ENCODE data around the gene CST9L.

Gene CST9L, protein sequence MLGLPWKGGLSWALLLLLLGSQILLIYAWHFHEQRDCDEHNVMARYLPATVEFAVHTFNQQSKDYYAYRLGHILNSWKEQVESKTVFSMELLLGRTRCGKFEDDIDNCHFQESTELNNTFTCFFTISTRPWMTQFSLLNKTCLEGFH

GRCh38 chr20:23568320-23568970 lies at the start of gene CST9L:
Gene CST9L, minus strand, starts transcription at chr20:23568484. Its CDS starts 34 bp downstream, at chr20:23568450.
- Mint-ChIP-seq H3K9me3 (peaks cover 3% of the 10 kb centered on the region), H3K27ac (no peak within 1 kb of the TSS), H3K27me3 (no peaks in the 10 kb centered on the region), H3K4me1 (no peaks in the 10 kb centered on the region), H3K36me3 (no peaks in the 10 kb centered on the region), H3K4me3 (no peak within 1 kb of the TSS)
- peak; percentile 3 for ATAC-seq

DNA sequence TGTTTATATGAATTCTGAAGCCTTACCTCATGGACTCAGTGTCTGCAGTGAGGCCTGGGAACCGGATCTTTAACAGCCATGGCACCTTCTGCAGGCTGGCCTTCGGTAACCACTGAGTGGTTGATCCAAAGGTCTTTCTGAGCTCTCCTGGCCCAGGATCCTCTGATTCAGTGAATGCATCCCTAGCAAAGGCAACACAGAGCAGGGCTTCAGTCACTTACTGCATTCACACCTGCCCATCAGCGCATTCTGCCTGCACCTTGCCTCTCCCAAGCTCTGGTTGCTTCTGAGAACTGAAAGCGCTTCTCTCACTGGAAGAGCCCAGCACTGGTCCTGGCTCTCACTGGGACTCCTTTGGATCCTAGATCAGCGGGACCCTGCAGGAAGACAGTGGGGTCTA lies 45.9 kb upstream of the CST9L start:
- Mint-ChIP-seq H3K27ac (no peak overlapping the region), H3K4me3 (no peak overlapping the region), H3K36me3 (no peaks in the 10 kb centered on the region), H3K27me3 (no peaks in the 10 kb centered on the region), H3K4me1 (no peaks in the 10 kb centered on the region), H3K9me3 (peaks cover 4% of the 10 kb centered on the region)
- no peak for ATAC-seq

DNA sequence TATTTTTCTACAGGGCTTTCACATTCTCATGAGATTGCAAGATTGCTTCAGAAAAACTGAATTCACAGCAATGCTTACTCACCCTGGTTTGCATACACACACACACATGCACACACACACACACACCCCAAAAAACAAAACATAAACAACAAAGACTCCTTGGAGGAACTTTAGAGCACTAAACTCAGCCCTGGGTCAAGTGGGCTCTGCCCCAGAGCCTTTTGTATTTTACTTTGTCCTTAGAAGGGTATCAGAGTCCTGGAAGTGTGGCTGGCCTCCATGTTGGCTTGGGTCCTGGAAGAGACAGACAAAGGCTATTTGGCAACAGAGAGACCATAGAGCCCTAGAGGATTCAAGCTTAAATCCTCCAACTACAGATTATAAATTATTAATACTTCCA lies 45.4 kb upstream of the CST9L start:
- H3K36me3 Mint-ChIP-seq = no peaks in the 10 kb centered on the region
- no peak for ATAC-seq
- no peaks in the 10 kb centered on the region for H3K4me1 Mint-ChIP-seq
- no peak overlapping the region for H3K27ac Mint-ChIP-seq
- H3K27me3 Mint-ChIP-seq = no peaks in the 10 kb centered on the region
- no peak overlapping the region for H3K4me3 Mint-ChIP-seq
- H3K9me3 Mint-ChIP-seq = peaks cover 4% of the 10 kb centered on the region

DNA sequence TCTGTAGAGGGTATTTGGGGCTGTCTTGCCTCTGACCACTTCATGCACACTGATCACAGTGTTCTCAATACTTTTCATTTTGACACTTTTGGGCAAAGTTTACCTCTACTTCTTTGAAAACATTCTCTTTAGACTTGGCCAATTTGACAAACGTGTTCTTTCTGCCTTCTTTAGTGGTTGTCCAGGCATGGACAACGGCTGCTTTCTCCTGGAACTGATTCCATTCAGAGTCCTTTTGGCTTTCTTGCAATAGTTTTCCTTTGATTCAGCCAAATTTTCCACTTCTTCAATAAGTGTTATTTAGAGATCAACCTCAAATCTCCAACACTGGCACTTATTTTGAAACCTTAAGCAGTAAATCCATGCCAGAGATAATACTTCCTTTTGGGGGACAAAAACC lies 44.1 kb upstream of the CST9L start:
- no peak overlapping the region for H3K4me3 Mint-ChIP-seq
- no peak for ATAC-seq
- H3K4me1 Mint-ChIP-seq = no peaks in the 10 kb centered on the region
- H3K27me3 Mint-ChIP-seq = no peaks in the 10 kb centered on the region
- no peaks in the 10 kb centered on the region for H3K36me3 Mint-ChIP-seq
- H3K27ac Mint-ChIP-seq = no peak overlapping the region
- peaks cover 4% of the 10 kb centered on the region for H3K9me3 Mint-ChIP-seq

GRCh38 chr20:23609486-23610109 lies 41.3 kb upstream of the CST9L start:
- Mint-ChIP-seq H3K27ac (no peak overlapping the region), H3K4me3 (no peak overlapping the region), H3K36me3 (no peaks in the 10 kb centered on the region), H3K9me3 (no peaks in the 10 kb centered on the region), H3K4me1 (no peaks in the 10 kb centered on the region), H3K27me3 (no peaks in the 10 kb centered on the region)
- no peak for ATAC-seq

DNA sequence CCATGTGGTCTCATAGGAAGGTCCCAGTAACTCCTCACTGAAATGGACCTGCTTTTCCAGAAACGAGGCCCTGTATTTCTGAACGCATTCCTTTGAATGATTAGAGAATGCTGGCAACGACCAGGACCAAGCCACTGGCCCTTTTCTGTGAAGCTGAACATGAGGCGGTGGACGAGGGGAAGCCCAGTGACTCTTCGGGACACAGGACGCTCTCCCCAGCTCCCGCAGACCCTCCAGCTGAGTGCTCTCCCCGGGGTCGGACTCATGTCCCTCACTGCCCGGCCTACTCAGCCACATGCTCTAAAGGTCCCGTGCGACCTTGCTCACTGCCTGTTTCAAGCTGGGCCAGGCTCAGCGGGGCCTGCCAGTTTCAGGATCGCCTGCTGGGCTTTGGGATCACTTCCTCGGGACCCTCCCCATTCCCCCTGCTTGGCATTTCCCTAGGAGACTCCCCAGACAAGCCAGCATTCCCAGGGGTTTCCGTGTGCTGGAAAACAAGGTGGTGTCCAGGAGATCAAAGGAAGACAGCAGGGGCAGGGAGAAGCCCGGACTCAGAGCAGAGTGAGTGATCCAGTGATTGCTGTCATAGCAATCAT lies 40.1 kb upstream of the CST9L start:
- H3K27me3 Mint-ChIP-seq = no peaks in the 10 kb centered on the region
- ATAC-seq = no peak
- no peak overlapping the region for H3K27ac Mint-ChIP-seq
- H3K4me3 Mint-ChIP-seq = no peak overlapping the region
- H3K36me3 Mint-ChIP-seq = no peaks in the 10 kb centered on the region
- H3K9me3 Mint-ChIP-seq = no peaks in the 10 kb centered on the region
- no peaks in the 10 kb centered on the region for H3K4me1 Mint-ChIP-seq

DNA sequence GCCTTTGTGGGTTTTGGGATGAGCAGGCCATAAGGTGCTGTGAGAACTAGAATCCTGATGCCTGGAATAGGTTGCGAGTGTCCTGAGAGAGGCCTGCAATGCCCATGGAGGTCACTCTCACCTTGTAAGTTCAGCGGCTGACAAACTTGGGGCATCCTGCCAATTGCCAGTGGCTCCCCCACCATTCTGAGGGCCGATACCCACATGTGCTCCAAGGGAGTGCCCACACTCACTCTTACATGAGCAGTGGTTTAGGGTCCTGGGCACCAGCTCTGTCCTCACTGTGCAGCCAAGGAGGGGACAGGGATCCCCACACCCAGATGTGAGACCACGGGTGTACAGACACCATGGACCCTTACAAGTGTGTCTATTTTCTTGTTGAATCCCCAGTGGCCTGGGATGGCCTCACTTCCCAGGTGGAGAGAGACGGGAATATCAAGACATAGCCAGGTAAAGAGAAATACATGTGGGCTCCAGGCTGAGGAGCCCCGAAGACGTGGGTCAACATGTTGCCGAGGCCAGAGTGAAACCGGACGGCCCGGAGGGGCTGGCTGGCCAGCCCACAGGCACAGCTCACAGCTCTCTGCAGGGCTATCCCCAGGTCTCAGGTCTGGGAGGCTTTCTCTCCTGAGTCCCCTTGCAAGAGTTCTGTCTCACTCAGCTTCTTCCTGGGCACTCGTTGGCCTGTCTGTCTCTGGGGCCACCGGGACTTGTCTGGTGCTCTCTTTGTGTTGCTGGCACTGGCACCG lies 39.4 kb upstream of the CST9L start:
- no peaks in the 10 kb centered on the region for H3K36me3 Mint-ChIP-seq
- no peak overlapping the region for H3K27ac Mint-ChIP-seq
- H3K27me3 Mint-ChIP-seq = peaks cover 5% of the 10 kb centered on the region
- no peaks in the 10 kb centered on the region for H3K4me1 Mint-ChIP-seq
- no peak for ATAC-seq
- H3K9me3 Mint-ChIP-seq = no peaks in the 10 kb centered on the region
- H3K4me3 Mint-ChIP-seq = no peak overlapping the region

GRCh38 chr20:23606652-23607049 lies 38.4 kb upstream of the CST9L start:
- Mint-ChIP-seq H3K4me1 (no peaks in the 10 kb centered on the region), H3K36me3 (no peaks in the 10 kb centered on the region), H3K9me3 (no peaks in the 10 kb centered on the region), H3K27ac (no peak overlapping the region), H3K27me3 (peaks cover 11% of the 10 kb centered on the region), H3K4me3 (no peak overlapping the region)
- ATAC-seq = peak; percentile 56

GRCh38 chr20:23605867-23606651 lies 37.8 kb upstream of the CST9L start, which contains the start of gene CST9:
Gene CST9, minus strand, starts transcription at chr20:23605917. Its CDS starts 53 bp downstream, at chr20:23605864.
- Mint-ChIP-seq H3K27me3 (peaks cover 11% of the 10 kb centered on the region), H3K27ac (no peak within 1 kb of the TSS), H3K36me3 (no peaks in the 10 kb centered on the region), H3K9me3 (no peaks in the 10 kb centered on the region), H3K4me3 (no peak within 1 kb of the TSS), H3K4me1 (no peaks in the 10 kb centered on the region)
- no peak for ATAC-seq

DNA sequence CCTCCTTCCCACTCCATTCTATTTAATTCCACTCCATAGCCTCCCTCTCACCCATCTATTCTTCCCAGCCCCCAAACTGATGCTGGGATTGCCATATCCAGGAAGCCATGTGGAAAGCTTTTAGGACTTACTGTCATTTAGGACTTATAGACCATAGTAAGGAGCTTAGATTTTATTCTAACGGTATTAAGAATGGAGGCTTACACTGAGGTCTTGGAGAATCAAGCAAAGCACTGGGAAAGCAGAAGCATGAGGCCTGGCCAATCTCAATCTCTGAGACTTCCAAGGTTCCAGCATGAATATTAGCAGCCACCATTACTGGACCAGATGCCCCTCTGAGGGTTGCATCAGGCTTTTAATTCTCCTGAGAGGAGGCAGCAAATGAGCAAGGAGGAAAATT lies 36.0 kb upstream of the CST9L start:
- Mint-ChIP-seq H3K36me3 (no peaks in the 10 kb centered on the region), H3K27me3 (peaks cover 11% of the 10 kb centered on the region), H3K9me3 (no peaks in the 10 kb centered on the region), H3K4me3 (no peak overlapping the region), H3K27ac (no peak overlapping the region), H3K4me1 (no peaks in the 10 kb centered on the region)
- no peak for ATAC-seq

DNA sequence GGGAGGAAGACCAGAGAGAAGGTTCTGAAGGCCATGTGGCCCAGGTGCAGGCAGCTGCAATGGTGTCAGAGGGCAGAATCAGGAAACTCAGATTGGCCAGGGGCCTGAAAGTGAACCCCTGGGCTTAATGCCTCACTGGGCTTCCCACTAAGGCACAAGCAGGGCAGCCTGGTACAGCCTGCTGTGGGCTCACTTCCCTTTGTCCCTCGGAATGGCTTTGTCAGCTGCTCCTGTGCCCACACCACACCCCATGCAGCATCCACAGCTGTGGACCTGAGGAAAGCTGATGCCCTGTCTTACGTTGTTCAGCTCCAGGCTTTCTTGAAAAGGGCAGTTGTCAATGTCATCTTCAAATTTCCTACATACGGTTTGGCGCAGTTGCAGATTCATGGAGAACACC lies 35.0 kb upstream of the CST9L start:
- H3K4me3 Mint-ChIP-seq = no peak overlapping the region

DNA sequence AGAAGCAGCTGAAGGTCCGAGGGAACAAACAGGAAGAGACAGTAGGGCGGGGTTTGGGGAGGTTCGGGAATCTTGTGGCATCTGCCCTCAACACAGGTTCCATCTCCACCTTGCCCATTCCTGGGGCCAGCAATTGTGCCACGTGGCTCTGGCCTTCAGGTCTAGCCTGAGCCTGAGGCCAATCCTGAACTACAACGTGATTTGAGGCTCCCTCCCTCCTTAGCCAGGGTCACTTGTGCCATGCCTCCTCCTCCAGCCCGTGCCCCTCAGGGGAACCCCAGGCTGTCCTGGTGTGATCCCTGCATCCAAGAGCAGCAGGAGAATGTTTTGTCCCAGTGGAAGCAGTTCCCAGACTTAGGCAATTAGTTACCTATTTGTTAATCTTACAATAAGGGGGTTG lies 34.4 kb upstream of the CST9L start:
- H3K36me3 Mint-ChIP-seq = no peaks in the 10 kb centered on the region
- no peaks in the 10 kb centered on the region for H3K4me1 Mint-ChIP-seq
- H3K27ac Mint-ChIP-seq = no peak overlapping the region
- peaks cover 11% of the 10 kb centered on the region for H3K27me3 Mint-ChIP-seq
- ATAC-seq = no peak
- H3K4me3 Mint-ChIP-seq = no peak overlapping the region
- no peaks in the 10 kb centered on the region for H3K9me3 Mint-ChIP-seq

More for the DNA sequence above, 35.0 kb upstream of the CST9L start:
- H3K27ac Mint-ChIP-seq = no peak overlapping the region
- H3K9me3 Mint-ChIP-seq = no peaks in the 10 kb centered on the region
- H3K36me3 Mint-ChIP-seq = no peaks in the 10 kb centered on the region
- H3K27me3 Mint-ChIP-seq = peaks cover 11% of the 10 kb centered on the region
- no peaks in the 10 kb centered on the region for H3K4me1 Mint-ChIP-seq
- no peak for ATAC-seq

- ATAC-seq = no peak
- Mint-ChIP-seq H3K9me3 (no peaks in the 10 kb centered on the region), H3K4me3 (no peak overlapping the region), H3K36me3 (no peaks in the 10 kb centered on the region), H3K27me3 (peaks cover 11% of the 10 kb centered on the region), H3K27ac (no peak overlapping the region), H3K4me1 (no peaks in the 10 kb centered on the region)
Measured at GRCh38 chr20:23602241-23602640, 34.0 kb upstream of the CST9L start.

- H3K4me3 Mint-ChIP-seq = no peak overlapping the region
- no peak for ATAC-seq
Measured at GRCh38 chr20:23601715-23602114, 33.4 kb upstream of the CST9L start.

GRCh38 chr20:23598481-23598880 lies 30.2 kb upstream of the CST9L start:
- Mint-ChIP-seq H3K9me3 (no peaks in the 10 kb centered on the region), H3K27me3 (peaks cover 11% of the 10 kb centered on the region), H3K4me3 (no peak overlapping the region), H3K36me3 (no peaks in the 10 kb centered on the region), H3K4me1 (no peaks in the 10 kb centered on the region), H3K27ac (no peak overlapping the region)
- no peak for ATAC-seq

More at GRCh38 chr20:23601715-23602114, 33.4 kb upstream of the CST9L start:
- Mint-ChIP-seq H3K9me3 (no peaks in the 10 kb centered on the region), H3K4me1 (no peaks in the 10 kb centered on the region), H3K36me3 (no peaks in the 10 kb centered on the region), H3K27me3 (peaks cover 11% of the 10 kb centered on the region), H3K27ac (no peak overlapping the region)

All from stimulated activated memory B cell treated with anti-CD40 and anti-IgM and Interleukin-4, amounts not matched to agents 10 μg/mL and 1 μg/mL and 100 μg/mL, for 72 hours (primary cell).